HCT116 (cell line): ENCODE results near the gene UBA6. TPM values are rescaled to one million over a fixed set of nuclear protein-coding genes. Genes with fewer than 3 reads are reported as not detected.

Experiments
- ATAC-seq: fragments of 200-7000 bp; cut with Tn5 transposase; 2 replicates; pipeline ENCODE4 v1.9.1; 2020; ENCODE audit warnings: mild to moderate bottlenecking, moderate library complexity
- BruUV-seq: library from RNA; stranded (reverse); fragments of 400-500 nt; replicated peaks from 2 replicates; lab custom pipeline; 2021; lab: Mats Ljungman, UMichigan
- CTCF ChIA-PET: fragments of 300-600 bp; sonication (Branson Sonifier 250); formaldehyde crosslinking; loops from one replicate; lab custom pipeline; 2021; ENCODE audit warnings: antibody characterized with exemption; lab: Charles Lee
- POLR2A ChIA-PET: fragments of 300-600, 350-600 bp; sonication (Branson Sonifier 250); formaldehyde crosslinking; loops from one replicate; lab custom pipeline; 2021; ENCODE audit warnings: antibody characterized with exemption; lab: Charles Lee
- RAD21 ChIA-PET, 2 experiments: fragments of 300-600 bp; sonication (Branson Sonifier 250); formaldehyde crosslinking; loops; one replicate each; lab custom pipeline; 2023; ENCODE audit warnings: low total read pairs in 2 of 2; ENCODE audit not compliant: uncharacterized antibody in 2 of 2, unreplicated experiment in 2 of 2, low non-redundant PET in 1 of 2; lab: Charles Lee
- DNase-seq: peaks from one replicate; pipeline ENCODE4 v3.0.0-alpha.2; 2010; ENCODE audit warnings: low read depth, low spot score
- H2AFZ ChIP-seq: fragments of 200-600 bp; shearing (Covaris generic), sonication (generic); 2 replicates; pipeline ENCODE4 v1.6.1; 2017; ENCODE audit warnings: low read depth, mixed run types, mixed read lengths, antibody characterized with exemption, low read length; ENCODE audit not compliant: poor library complexity, severe bottlenecking
- H3K27ac ChIP-seq: 2 replicates; pipeline ENCODE4 v1.5.1; 2012; ENCODE audit warnings: low read depth, low read length
- H3K27me3 ChIP-seq: fragments of 200-600 bp; sonication (generic); 2 replicates; pipeline ENCODE4 v1.6.1; 2016; ENCODE audit warnings: mixed run types, low read length, mixed read lengths; ENCODE audit not compliant: insufficient read depth
- H3K36me3 ChIP-seq, 2 experiments: fragments of 200-500 bp in 1 of 2; fragments of 200-600 bp in 1 of 2; sonication (Bioruptor generic) in 1 of 2; sonication (generic) in 1 of 2; 2 replicates each; pipeline versions ENCODE4 v1.5.1 to v1.6.1; 2014 to 2016; ENCODE audit warnings: low read length in 2 of 2, inconsistent platforms in 1 of 2, mixed read lengths in 1 of 2, mixed run types in 1 of 2; ENCODE audit not compliant: insufficient read depth in 2 of 2, control insufficient read depth in 1 of 2
- H3K4me1 ChIP-seq, 2 experiments: fragments of 200-600 bp in 1 of 2; sonication (generic) in 1 of 2; 2 replicates each; pipeline versions ENCODE4 v1.5.1 to v1.6.1; 2012 to 2017; ENCODE audit warnings: low read length in 2 of 2, inconsistent platforms in 1 of 2, mild to moderate bottlenecking in 1 of 2, mixed read lengths in 1 of 2, mixed run types in 1 of 2, moderate library complexity in 1 of 2; ENCODE audit not compliant: insufficient read depth in 2 of 2, control insufficient read depth in 1 of 2
- H3K4me2 ChIP-seq: fragments of 200-600 bp; sonication (generic); 2 replicates; pipeline ENCODE4 v1.6.1; 2017; ENCODE audit warnings: mixed run types, low read length, mixed read lengths
- H3K4me3 ChIP-seq, 2 experiments: fragments of 200-600 bp in 1 of 2; sonication (generic) in 1 of 2; replicated peaks in 1 of 2; 2 replicates each; pipeline ENCODE4 v1.5.1; 2011 to 2016; ENCODE audit warnings: low read length in 2 of 2, control low read depth in 1 of 2, low read depth in 1 of 2, mild to moderate bottlenecking in 1 of 2, mixed read lengths in 1 of 2, mixed run types in 1 of 2
- H3K79me2 ChIP-seq: fragments of 200-600 bp; sonication (generic); 2 replicates; pipeline ENCODE4 v1.6.1; 2017; ENCODE audit warnings: mild to moderate bottlenecking, mixed run types, low read length, moderate library complexity, mixed read lengths; ENCODE audit not compliant: insufficient read depth
- H3K9ac ChIP-seq: fragments of 200-600 bp; sonication (generic); 2 replicates; pipeline ENCODE4 v1.6.1; 2016; ENCODE audit warnings: low read length, mixed read lengths
- H3K9me2 ChIP-seq: fragments of 200-600 bp; sonication (generic), shearing (Covaris generic); 2 replicates; pipeline ENCODE4 v1.6.1; 2017; ENCODE audit warnings: mixed run types, mild to moderate bottlenecking, moderate library complexity; ENCODE audit not compliant: insufficient read depth
- H3K9me3 ChIP-seq, 2 experiments: fragments of 200-500 bp in 1 of 2; fragments of 200-600 bp in 1 of 2; sonication (Bioruptor generic) in 1 of 2; sonication (generic) in 1 of 2; 2 replicates each; pipeline ENCODE4 v1.6.1; 2014 to 2017; ENCODE audit warnings: low read length in 2 of 2, mixed read lengths in 2 of 2, inconsistent platforms in 1 of 2, low read depth in 1 of 2, mild to moderate bottlenecking in 1 of 2, mixed run types in 1 of 2, moderate library complexity in 1 of 2; ENCODE audit not compliant: control insufficient read depth in 1 of 2, insufficient read depth in 1 of 2
- H4K20me1 ChIP-seq: fragments of 200-600 bp; sonication (generic), shearing (Covaris generic); 2 replicates; pipeline ENCODE4 v1.6.1; 2017; ENCODE audit warnings: mixed run types, mild to moderate bottlenecking, moderate library complexity; ENCODE audit not compliant: insufficient read depth
- ATF3 ChIP-seq: IDR thresholded peaks from 2 replicates; pipeline ENCODE4 v1.6.1; 2012
- CBX3 ChIP-seq: IDR thresholded peaks from 2 replicates; pipeline ENCODE4 v1.6.1; 2012; ENCODE audit warnings: low read depth
- CEBPB ChIP-seq: IDR thresholded peaks from 2 replicates; pipeline ENCODE4 v1.6.1; 2012; ENCODE audit warnings: low read depth
- ELF1 ChIP-seq: IDR thresholded peaks from 2 replicates; pipeline ENCODE4 v1.6.1; 2012; ENCODE audit warnings: low read depth, borderline replicate concordance
- EZH2 ChIP-seq: fragments of 200-600 bp; sonication (generic); IDR thresholded peaks from 2 replicates; pipeline ENCODE4 v1.6.1; 2017; ENCODE audit warnings: antibody characterized with exemption, mixed run types
- FOSL1 ChIP-seq: IDR thresholded peaks from 2 replicates; pipeline ENCODE4 v1.6.1; 2012; ENCODE audit warnings: low read depth
- JUND ChIP-seq: IDR thresholded peaks from 2 replicates; pipeline ENCODE4 v1.6.1; 2012
- POLR2A ChIP-seq: IDR thresholded peaks from 2 replicates; pipeline ENCODE4 v1.7.0; 2011; ENCODE audit warnings: borderline replicate concordance; ENCODE audit not compliant: insufficient read depth, insufficient read length; ENCODE audit errors: extremely low read depth
- RAD21 ChIP-seq: IDR thresholded peaks from 2 replicates; pipeline ENCODE4 v1.6.1; 2012; ENCODE audit warnings: low read depth, mild to moderate bottlenecking
- REST ChIP-seq: IDR thresholded peaks from 2 replicates; pipeline ENCODE4 v1.6.1; 2012; ENCODE audit warnings: low read depth
- SIN3A ChIP-seq: IDR thresholded peaks from 2 replicates; pipeline ENCODE4 v1.6.1; 2012; ENCODE audit warnings: low read depth
- SP1 ChIP-seq: IDR thresholded peaks from 2 replicates; pipeline ENCODE4 v1.6.1; 2012; ENCODE audit warnings: low read depth
- SRF ChIP-seq: IDR thresholded peaks from 2 replicates; pipeline ENCODE4 v1.6.1; 2012; ENCODE audit warnings: low read depth
- YY1 ChIP-seq: IDR thresholded peaks from 2 replicates; pipeline ENCODE4 v1.6.1; 2011; ENCODE audit warnings: low read length, low read depth, moderate library complexity, mild to moderate bottlenecking; ENCODE audit not compliant: insufficient replicate concordance; ENCODE audit errors: extremely low read depth
- ZBTB33 ChIP-seq: IDR thresholded peaks from 2 replicates; pipeline ENCODE4 v1.6.1; 2011; ENCODE audit warnings: mild to moderate bottlenecking, low read length, moderate library complexity; ENCODE audit not compliant: insufficient replicate concordance; ENCODE audit errors: extremely low read depth
- ZFX ChIP-seq: fragments of 450-650 bp; IDR thresholded peaks from 2 replicates; pipeline ENCODE4 v1.6.1; 2017
- intact Hi-C: fragments of 100-400 bp; cut with micrococcal nuclease; formaldehyde crosslinking; loops from 2 replicates; pipeline ENCODE4 v1.10.0; 2022
- total RNA-seq: library from RNA; stranded (reverse); gene quantifications from one replicate; pipeline ENCODE4 v1.2.1, GENCODE V29; 2021; ENCODE audit not compliant: unreplicated experiment

Gene UBA6
- total RNA-seq, 1 experiment from 2014 or later = 98.9 TPM

GRCh38 chr4:67684839-67685531 is 16.0 kb downstream of the UBA6 start:
- TF ChIP-seq ZBTB33 (no peak), RAD21 (no peak), ELF1 (no peak), SRF (no peak), FOSL1 (no peak), SP1 (no peak), CBX3 (no peak), JUND (no peak), EZH2 (no peak), CEBPB (no peak), ATF3 (no peak), YY1 (no peak), POLR2A (no peak), ZFX (no peak), REST (no peak), SIN3A (no peak)

More at GRCh38 chr4:67684839-67685531, 16.0 kb downstream of the UBA6 start:
- ChIA-PET POLR2A (no interaction called here), CTCF (no interaction called here), RAD21 (no interaction called here)
- DNase-seq (no peak), ATAC-seq (no peak)
- Histone ChIP-seq H3K79me2 (peaks cover 71% of the 10 kb centered on the region), H4K20me1 (0 out of 2 replicates have a peak, but pooled peaks cover 5% of the 10 kb centered on the region), H3K27ac (no peak overlapping the region), H2AFZ (no peak overlapping the region), H3K9me2 (no peaks in the 10 kb centered on the region), H3K9ac (no peak overlapping the region), H3K4me3 (no peak overlapping the region), H3K36me3 (peaks cover 2 to 9% of the 10 kb centered on the region in 2 experiments; a peak in 1 of 4 replicates), H3K4me1 (no peaks in the 10 kb centered on the region), H3K27me3 (no peaks in the 10 kb centered on the region), H3K9me3 (no peaks in the 10 kb centered on the region), H3K4me2 (no peak overlapping the region)
- intact Hi-C loops = no loop called here
- no TSS peak for BruUV-seq
